HepG2 (cell line): ENCODE results near the gene C5AR1. TPM values are rescaled to one million over a fixed set of nuclear protein-coding genes. Genes with fewer than 3 reads are reported as not detected.
A peak's percentile ranks its signal among the peaks of the same experiment; 100 is the strongest.

ENCODE experiments used
- HOXA9 ChIP-seq: sonication (generic); formaldehyde crosslinking; IDR thresholded peaks from 2 replicates; pipeline ENCODE4 v1.8.1; 2022; ENCODE audit warnings: missing genetic modification reagents, mild to moderate bottlenecking, moderate library complexity, borderline replicate concordance
- IKZF4 ChIP-seq: sonication (generic); formaldehyde crosslinking; IDR thresholded peaks from 2 replicates; pipeline ENCODE4 v1.5.1; 2020; ENCODE audit warnings: borderline replicate concordance, mild to moderate bottlenecking, low read depth, missing genetic modification reagents; ENCODE audit errors: not compliant biosample characterization
- NFAT5 ChIP-seq: sonication (generic); formaldehyde crosslinking; IDR thresholded peaks from 2 replicates; pipeline ENCODE4 v1.4.0; 2020; ENCODE audit warnings: missing genetic modification reagents
- NFE2 ChIP-seq: sonication (generic); formaldehyde crosslinking; IDR thresholded peaks from 2 replicates; pipeline ENCODE4 v1.4.0; 2020; ENCODE audit warnings: missing genetic modification reagents
- SRSF4 ChIP-seq: fragments of 200-400 bp; formaldehyde crosslinking; IDR thresholded peaks from one replicate; pipeline ENCODE4 v1.6.1; 2018; ENCODE audit warnings: mild to moderate bottlenecking, low read depth, low read length, moderate library complexity; ENCODE audit not compliant: poor library complexity, severe bottlenecking
- TBP ChIP-seq: sonication (generic); formaldehyde crosslinking; IDR thresholded peaks from 2 replicates; pipeline ENCODE4 v1.5.0; 2020; ENCODE audit warnings: missing genetic modification reagents
- TEAD3 ChIP-seq: optimal IDR thresholded peaks from 2 replicates; pipeline ENCODE3; 2016; ENCODE audit warnings: borderline replicate concordance
- THAP7 ChIP-seq: sonication (generic); formaldehyde crosslinking; IDR thresholded peaks from 2 replicates; pipeline ENCODE4 v1.8.1; 2023; ENCODE audit warnings: mild to moderate bottlenecking, missing genetic modification reagents
- UBTF ChIP-seq: sonication (generic); formaldehyde crosslinking; IDR thresholded peaks from 2 replicates; pipeline ENCODE4 v1.4.0; 2020; ENCODE audit warnings: mild to moderate bottlenecking, missing genetic modification reagents
- ZNF343 ChIP-seq: sonication (generic); formaldehyde crosslinking; IDR thresholded peaks from 2 replicates; pipeline ENCODE4 v1.4.0; 2020; ENCODE audit warnings: mild to moderate bottlenecking, missing genetic modification reagents
- ZNF607 ChIP-seq: sonication (generic); formaldehyde crosslinking; IDR thresholded peaks from 2 replicates; pipeline ENCODE4 v1.5.1; 2020; ENCODE audit warnings: missing genetic modification reagents, mild to moderate bottlenecking, borderline replicate concordance
- polyA plus RNA-seq, 8 experiments: library from polyadenylated mRNA; depleted of rRNA in 3 of 8; stranded (reverse) in 7 of 8; unstranded in 1 of 8; fragments of >200 nt; fragmentation: Illumina TruSeq in 4 of 8; extraction: Trizol in 4 of 8; gene quantifications; 2 replicates each; pipeline versions ENCODE4 v1.2.1 to v1.2.3, GENCODE V29; 2011 to 2016; ENCODE audit warnings: low read depth in 4 of 8, missing spikeins in 1 of 8, mixed read lengths in 1 of 8; ENCODE audit not compliant: insufficient read depth in 1 of 8
- total RNA-seq, 5 experiments: library from RNA; depleted of rRNA; stranded (reverse); fragments of >200 nt; fragmentation: Illumina TruSeq; extraction: Trizol; gene quantifications; 2 replicates each; pipeline ENCODE4 v1.2.3, GENCODE V29; 2016; ENCODE audit warnings: low read depth in 1 of 5
- TF ChIP-seq, protein P1 (sequence below): sonication (generic); formaldehyde crosslinking; IDR thresholded peaks from one replicate; pipeline ENCODE4 v1.5.1; 2020; ENCODE audit warnings: mild to moderate bottlenecking, missing genetic modification reagents; ENCODE audit errors: not compliant biosample characterization

C5AR1 gene
- total and polyA plus RNA-seq, 2 of the 13 experiments (the other 11 are each of a cell fraction or from before 2014, with no cell fraction given) = 0.07 to 1.6 TPM

DNA sequence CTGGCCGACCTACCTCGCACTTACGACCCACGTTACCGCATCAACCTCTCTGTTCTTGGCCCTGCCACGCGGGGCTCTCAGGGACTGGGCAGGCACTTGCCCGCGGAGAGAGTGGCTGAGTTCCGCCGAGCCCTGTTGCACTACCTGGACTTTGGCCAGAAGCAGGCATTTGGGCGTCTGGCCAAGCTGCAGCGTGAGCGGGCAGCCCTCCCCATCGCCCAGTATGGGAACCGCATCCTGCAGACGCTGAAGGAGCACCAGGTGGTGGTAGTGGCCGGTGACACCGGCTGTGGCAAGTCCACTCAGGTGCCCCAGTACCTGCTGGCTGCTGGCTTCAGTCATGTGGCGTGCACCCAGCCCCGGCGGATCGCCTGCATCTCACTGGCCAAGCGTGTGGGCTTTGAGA is 43.6 kb downstream of the C5AR1 start (continued):
- TF ChIP-seq NFAT5 (CRISPR knock-in tag) = no peak
- TF ChIP-seq IKZF4 (CRISPR knock-in tag) = no peak
- TF ChIP-seq TEAD3 (CRISPR knock-in tag) = peak; percentile 76
- TF ChIP-seq UBTF (CRISPR knock-in tag) = peak; percentile 53; the same call in 1 of the 2 replicates
- TF ChIP-seq ZNF607 (CRISPR knock-in tag) = no peak
- no peak for TF ChIP-seq SRSF4
- TF ChIP-seq ZNF343 (CRISPR knock-in tag) = 0 out of 2 replicates have a peak, but pooled peaks have one; percentile 32
- TF ChIP-seq HOXA9 = 0 out of 2 replicates have a peak, but pooled peaks have one; percentile 29
- TF ChIP-seq, protein P1, sequence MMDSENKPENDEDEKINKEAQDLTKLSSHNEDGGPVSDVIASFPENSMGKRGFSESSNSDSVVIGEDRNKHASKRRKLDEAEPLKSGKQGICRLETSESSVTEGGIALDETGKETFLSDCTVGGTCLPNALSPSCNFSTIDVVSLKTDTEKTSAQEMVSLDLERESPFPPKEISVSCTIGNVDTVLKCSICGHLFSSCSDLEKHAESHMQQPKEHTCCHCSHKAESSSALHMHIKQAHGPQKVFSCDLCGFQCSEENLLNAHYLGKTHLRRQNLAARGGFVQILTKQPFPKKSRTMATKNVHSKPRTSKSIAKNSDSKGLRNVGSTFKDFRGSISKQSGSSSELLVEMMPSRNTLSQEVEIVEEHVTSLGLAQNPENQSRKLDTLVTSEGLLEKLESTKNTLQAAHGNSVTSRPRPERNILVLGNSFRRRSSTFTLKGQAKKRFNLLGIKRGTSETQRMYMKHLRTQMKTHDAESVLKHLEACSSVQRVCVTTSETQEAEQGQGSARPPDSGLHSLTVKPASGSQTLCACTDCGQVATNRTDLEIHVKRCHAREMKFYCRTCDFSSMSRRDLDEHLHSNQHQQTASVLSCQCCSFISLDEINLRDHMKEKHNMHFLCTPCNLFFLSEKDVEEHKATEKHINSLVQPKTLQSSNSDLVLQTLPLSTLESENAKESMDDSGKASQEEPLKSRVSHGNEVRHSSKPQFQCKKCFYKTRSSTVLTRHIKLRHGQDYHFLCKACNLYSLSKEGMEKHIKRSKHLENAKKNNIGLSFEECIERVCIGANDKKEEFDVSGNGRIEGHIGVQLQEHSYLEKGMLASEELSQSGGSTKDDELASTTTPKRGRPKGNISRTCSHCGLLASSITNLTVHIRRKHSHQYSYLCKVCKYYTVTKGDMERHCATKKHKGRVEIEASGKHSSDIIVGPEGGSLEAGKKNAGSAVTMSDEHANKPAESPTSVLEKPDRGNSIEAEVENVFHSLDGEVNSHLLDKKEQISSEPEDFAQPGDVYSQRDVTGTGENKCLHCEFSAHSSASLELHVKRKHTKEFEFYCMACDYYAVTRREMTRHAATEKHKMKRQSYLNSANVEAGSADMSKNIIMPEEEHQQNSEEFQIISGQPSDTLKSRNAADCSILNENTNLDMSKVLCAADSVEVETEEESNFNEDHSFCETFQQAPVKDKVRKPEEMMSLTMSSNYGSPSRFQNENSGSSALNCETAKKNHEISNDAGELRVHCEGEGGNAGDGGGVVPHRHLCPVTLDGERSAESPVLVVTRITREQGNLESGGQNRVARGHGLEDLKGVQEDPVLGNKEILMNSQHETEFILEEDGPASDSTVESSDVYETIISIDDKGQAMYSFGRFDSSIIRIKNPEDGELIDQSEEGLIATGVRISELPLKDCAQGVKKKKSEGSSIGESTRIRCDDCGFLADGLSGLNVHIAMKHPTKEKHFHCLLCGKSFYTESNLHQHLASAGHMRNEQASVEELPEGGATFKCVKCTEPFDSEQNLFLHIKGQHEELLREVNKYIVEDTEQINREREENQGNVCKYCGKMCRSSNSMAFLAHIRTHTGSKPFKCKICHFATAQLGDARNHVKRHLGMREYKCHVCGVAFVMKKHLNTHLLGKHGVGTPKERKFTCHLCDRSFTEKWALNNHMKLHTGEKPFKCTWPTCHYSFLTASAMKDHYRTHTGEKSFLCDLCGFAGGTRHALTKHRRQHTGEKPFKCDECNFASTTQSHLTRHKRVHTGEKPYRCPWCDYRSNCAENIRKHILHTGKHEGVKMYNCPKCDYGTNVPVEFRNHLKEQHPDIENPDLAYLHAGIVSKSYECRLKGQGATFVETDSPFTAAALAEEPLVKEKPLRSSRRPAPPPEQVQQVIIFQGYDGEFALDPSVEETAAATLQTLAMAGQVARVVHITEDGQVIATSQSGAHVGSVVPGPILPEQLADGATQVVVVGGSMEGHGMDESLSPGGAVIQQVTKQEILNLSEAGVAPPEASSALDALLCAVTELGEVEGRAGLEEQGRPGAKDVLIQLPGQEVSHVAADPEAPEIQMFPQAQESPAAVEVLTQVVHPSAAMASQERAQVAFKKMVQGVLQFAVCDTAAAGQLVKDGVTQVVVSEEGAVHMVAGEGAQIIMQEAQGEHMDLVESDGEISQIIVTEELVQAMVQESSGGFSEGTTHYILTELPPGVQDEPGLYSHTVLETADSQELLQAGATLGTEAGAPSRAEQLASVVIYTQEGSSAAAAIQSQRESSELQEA = no peak
- no peak for TF ChIP-seq THAP7
- TF ChIP-seq TBP (CRISPR knock-in tag) = no peak
- TF ChIP-seq NFE2 (CRISPR knock-in tag) = no peak
